Embryonic facial prominence (tissue), 1 donor: ENCODE measurements around the gene SH3BGRL3.
A peak's percentile ranks its signal among the peaks of the same experiment; 100 is the strongest.
"Not testable (repeated sequence)": the region's sequence is repeated elsewhere in the genome, so short reads cannot be mapped to it uniquely, and the experiment has no call there.

Experiments used
- DNase-seq: peaks from one replicate; pipeline ENCODE4 v3.0.0-alpha.2; 2016; ENCODE audit errors: extremely low spot score

The SH3BGRL3 gene

GRCh38 chr1:26317146-26317545 lies 37.3 kb downstream of the SH3BGRL3 start:
- DNase-seq, result no peak

GRCh38 chr1:26317612-26318337 lies 37.9 kb downstream of the SH3BGRL3 start, which contains the start of gene CD52:
Gene CD52, plus strand, starts transcription at chr1:26317958. Its CDS starts 60 bp downstream, at chr1:26318018.
- DNase-seq, result no peak

- no peak for DNase-seq
These were observed 38.6 kb downstream of the SH3BGRL3 start for GRCh38 chr1:26318338-26319064.

- no peak for DNase-seq
These were observed 41.0 kb downstream of the SH3BGRL3 start for GRCh38 chr1:26320896-26321295.

- peak; percentile 53 for DNase-seq
These were observed 41.6 kb downstream of the SH3BGRL3 start for GRCh38 chr1:26321315-26322041.

GRCh38 chr1:26322042-26322331 lies 42.1 kb downstream of the SH3BGRL3 start:
- no peak for DNase-seq

- DNase-seq, result no peak
These were observed 43.5 kb downstream of the SH3BGRL3 start for GRCh38 chr1:26323382-26323781.

GRCh38 chr1:26324550-26324949 lies 44.7 kb downstream of the SH3BGRL3 start:
- DNase-seq, result no peak

GRCh38 chr1:26327956-26328362 lies 48.1 kb downstream of the SH3BGRL3 start:
- DNase-seq, result no peak

- no peak for DNase-seq
These were observed 48.7 kb downstream of the SH3BGRL3 start for GRCh38 chr1:26328597-26328996.

- DNase-seq, result not testable (repeated sequence)
These were observed 49.5 kb downstream of the SH3BGRL3 start for GRCh38 chr1:26329380-26329779.

- DNase-seq, result no peak
These were observed 50.4 kb downstream of the SH3BGRL3 start for GRCh38 chr1:26330276-26330675.
